ENCODE measurements around the gene ABLIM1. TPM values are rescaled to one million over a fixed set of nuclear protein-coding genes. Genes with fewer than 3 reads are reported as not detected.

Gene ABLIM1
- total and polyA plus RNA-seq, 2 donors (not counting 1 experiment from before 2014, with no cell fraction given): 5.3 to 13.6 TPM

GRCh38 chr10:114603303-114603702 is 54.8 kb downstream of the ABLIM1 start:
- no peak overlapping the region for H3K4me2 ChIP-seq (ENCODE audit: extremely low read depth, insufficient read depth, low read length)
- H3K9me3 ChIP-seq (ENCODE audit: control insufficient read depth, insufficient read depth, low read depth, low read length): no peaks in the 10 kb centered on the region
- H3K4me1 ChIP-seq (ENCODE audit: control insufficient read depth, extremely low read depth, insufficient read depth, low read length): no peaks in the 10 kb centered on the region
- no peaks in the 10 kb centered on the region for H4K20me1 ChIP-seq (ENCODE audit: control insufficient read depth, extremely low read depth, insufficient read depth, low read length)
- no peak overlapping the region for H3K9ac ChIP-seq (ENCODE audit: insufficient read depth, low read length)
- no peaks in the 10 kb centered on the region for H3K27me3 ChIP-seq (ENCODE audit: control insufficient read depth, insufficient read depth, low read length)
- H2AFZ ChIP-seq (ENCODE audit: low read length): no peak overlapping the region
- H3K36me3 ChIP-seq (ENCODE audit: control insufficient read depth, insufficient read depth, low read length): no peaks in the 10 kb centered on the region
- H3K4me3 ChIP-seq (replicated peaks in 1 of 4; ENCODE audit: control extremely low read depth in 1 of 4, insufficient read depth in 1 of 4, low read depth in 3 of 4, low read length in 4 of 4): no peak overlapping the region
- no peak for DNase-seq (ENCODE audit: low read depth in 2 of 2)
- TF ChIP-seq CTCF (conservative IDR thresholded peaks at IDR 0.05 in 1 of 2, IDR thresholded peaks at IDR 0.05 in 1 of 2; ENCODE audit: low read depth in 1 of 2, low read length in 2 of 2): no peak
- H3K79me2 ChIP-seq (ENCODE audit: control insufficient read depth, insufficient read depth, low read length): no peaks in the 10 kb centered on the region
- H3K27ac ChIP-seq (ENCODE audit: insufficient read depth, low read length): no peak overlapping the region

DNA sequence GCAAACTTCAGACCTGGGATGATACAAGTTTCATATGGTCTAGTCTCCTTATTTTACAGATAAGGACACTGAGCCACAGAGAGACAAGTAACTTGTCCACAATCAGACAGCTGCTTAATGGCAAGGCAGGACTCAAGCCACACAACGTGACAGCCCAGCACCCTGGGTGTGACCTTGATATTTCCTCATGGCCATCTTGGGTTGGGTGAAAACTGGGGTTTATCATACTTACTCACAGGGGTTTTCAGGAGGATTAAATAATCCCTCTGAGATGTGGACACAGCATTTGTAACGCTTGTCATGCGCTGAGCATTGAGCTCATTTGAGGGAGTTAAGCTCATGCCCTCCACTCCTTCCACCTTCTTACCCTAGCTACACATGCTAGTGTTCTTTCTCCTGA is 58.0 kb downstream of the ABLIM1 start:
- H3K27ac ChIP-seq (ENCODE audit: insufficient read depth, low read length): no peak overlapping the region
- TF ChIP-seq CTCF (conservative IDR thresholded peaks at IDR 0.05 in 1 of 2, IDR thresholded peaks at IDR 0.05 in 1 of 2; ENCODE audit: low read depth in 1 of 2, low read length in 2 of 2): no peak
- TF ChIP-seq EZH2 (IDR thresholded peaks at IDR 0.05; ENCODE audit: low read length, missing control alignments): no peak
- no peaks in the 10 kb centered on the region for H4K20me1 ChIP-seq (ENCODE audit: control insufficient read depth, extremely low read depth, insufficient read depth, low read length)
- H3K4me2 ChIP-seq (ENCODE audit: extremely low read depth, insufficient read depth, low read length): no peak overlapping the region
- no peaks in the 10 kb centered on the region for H3K36me3 ChIP-seq (ENCODE audit: control insufficient read depth, insufficient read depth, low read length)
- H3K9me3 ChIP-seq (ENCODE audit: control insufficient read depth, insufficient read depth, low read depth, low read length): no peaks in the 10 kb centered on the region
- H3K4me3 ChIP-seq (replicated peaks in 1 of 4; ENCODE audit: control extremely low read depth in 1 of 4, insufficient read depth in 1 of 4, low read depth in 3 of 4, low read length in 4 of 4): no peak overlapping the region
- H3K4me1 ChIP-seq (ENCODE audit: control insufficient read depth, extremely low read depth, insufficient read depth, low read length): no peaks in the 10 kb centered on the region
- H3K9ac ChIP-seq (ENCODE audit: insufficient read depth, low read length): no peak overlapping the region
- no peaks in the 10 kb centered on the region for H3K27me3 ChIP-seq (ENCODE audit: control insufficient read depth, insufficient read depth, low read length)
- H2AFZ ChIP-seq (ENCODE audit: low read length): no peak overlapping the region
- DNase-seq (ENCODE audit: low read depth in 2 of 2): no peak
- no peaks in the 10 kb centered on the region for H3K79me2 ChIP-seq (ENCODE audit: control insufficient read depth, insufficient read depth, low read length)

GRCh38 chr10:114596793-114597192 is 61.3 kb downstream of the ABLIM1 start:
- Histone ChIP-seq H3K36me3 (ENCODE audit: control insufficient read depth, insufficient read depth, low read length) (no peaks in the 10 kb centered on the region), H3K27ac (ENCODE audit: insufficient read depth, low read length) (no peak overlapping the region), H3K4me2 (ENCODE audit: extremely low read depth, insufficient read depth, low read length) (no peak overlapping the region), H3K27me3 (ENCODE audit: control insufficient read depth, insufficient read depth, low read length) (no peaks in the 10 kb centered on the region), H3K79me2 (ENCODE audit: control insufficient read depth, insufficient read depth, low read length) (no peaks in the 10 kb centered on the region), H3K9me3 (ENCODE audit: control insufficient read depth, insufficient read depth, low read depth, low read length) (no peaks in the 10 kb centered on the region), H3K9ac (ENCODE audit: insufficient read depth, low read length) (no peak overlapping the region), H2AFZ (ENCODE audit: low read length) (no peak overlapping the region), H4K20me1 (ENCODE audit: control insufficient read depth, extremely low read depth, insufficient read depth, low read length) (no peaks in the 10 kb centered on the region), H3K4me1 (ENCODE audit: control insufficient read depth, extremely low read depth, insufficient read depth, low read length) (no peaks in the 10 kb centered on the region), H3K4me3 (replicated peaks in 1 of 4; ENCODE audit: control extremely low read depth in 1 of 4, insufficient read depth in 1 of 4, low read depth in 3 of 4, low read length in 4 of 4) (no peak overlapping the region)
- TF ChIP-seq EZH2 (IDR thresholded peaks at IDR 0.05; ENCODE audit: low read length, missing control alignments) (no peak), CTCF (conservative IDR thresholded peaks at IDR 0.05 in 1 of 2, IDR thresholded peaks at IDR 0.05 in 1 of 2; ENCODE audit: low read depth in 1 of 2, low read length in 2 of 2) (no peak)
- no peak for DNase-seq (ENCODE audit: low read depth in 2 of 2)

Data from fibroblast of lung (primary cell).